GM12874 (cell line): ENCODE data around the gene FRY.

Experiments used
- CTCF ChIP-seq: IDR thresholded peaks from 2 replicates; pipeline ENCODE4 v1.5.1; 2011; ENCODE audit warnings: low read depth, mild to moderate bottlenecking, control low read depth, low read length, moderate library complexity; ENCODE audit not compliant: insufficient read depth

The FRY gene

GRCh38 chr13:32214071-32214470 lies 182.5 kb downstream of the FRY start:
- no peak for TF ChIP-seq CTCF

DNA sequence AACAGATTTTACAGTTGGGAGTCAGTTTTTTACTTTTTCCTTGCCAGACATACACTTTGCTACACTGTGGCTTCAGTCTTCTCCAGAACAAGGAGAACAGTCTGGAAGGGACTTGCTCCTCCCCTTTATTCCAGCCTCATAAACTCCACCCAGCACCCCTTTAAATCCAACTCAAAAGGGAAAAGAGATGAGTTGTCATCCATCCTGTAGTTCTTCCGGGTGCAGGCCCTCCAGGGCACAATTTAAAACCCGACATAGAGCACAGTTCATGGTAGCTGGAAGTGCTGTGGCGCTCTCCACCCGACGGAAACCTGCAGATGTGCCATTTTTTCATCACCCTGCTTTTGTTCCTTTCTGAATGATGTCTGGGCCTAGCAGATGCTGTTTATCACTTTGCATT lies 184.7 kb downstream of the FRY start:
- no peak for TF ChIP-seq CTCF

DNA sequence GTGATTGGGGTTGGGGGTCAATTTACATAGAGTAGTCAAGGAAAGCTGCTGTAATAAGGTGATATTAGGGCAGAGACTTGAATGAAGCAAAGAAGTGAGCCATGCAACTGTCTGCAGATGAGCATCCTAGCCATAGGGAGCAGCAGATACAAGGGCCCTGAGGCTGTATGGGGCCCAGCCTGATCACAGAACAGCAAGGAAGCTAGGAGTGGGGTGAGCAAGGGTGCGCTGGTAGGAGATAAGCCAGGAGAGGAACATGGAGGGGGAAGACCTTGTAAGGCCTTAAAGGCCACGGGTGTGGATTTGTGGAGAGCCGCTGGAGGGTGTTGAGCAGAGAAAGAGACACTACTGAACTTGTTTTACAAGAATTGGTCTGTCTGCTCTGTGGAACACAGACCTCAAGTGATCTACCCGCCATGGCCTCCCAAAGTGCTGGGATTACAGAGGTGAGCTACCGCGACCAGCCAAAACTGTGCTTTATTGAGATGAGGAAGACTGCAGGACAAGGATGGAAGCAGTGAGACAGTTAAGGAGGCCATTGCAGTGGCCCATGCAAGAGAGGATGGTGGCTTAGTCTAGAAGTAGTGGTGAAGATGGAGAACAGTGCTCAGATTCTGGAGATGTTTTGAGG lies 190.6 kb downstream of the FRY start:
- no peak for TF ChIP-seq CTCF

- no peak for TF ChIP-seq CTCF
Measured at GRCh38 chr13:32224916-32225315, 193.3 kb downstream of the FRY start.

DNA sequence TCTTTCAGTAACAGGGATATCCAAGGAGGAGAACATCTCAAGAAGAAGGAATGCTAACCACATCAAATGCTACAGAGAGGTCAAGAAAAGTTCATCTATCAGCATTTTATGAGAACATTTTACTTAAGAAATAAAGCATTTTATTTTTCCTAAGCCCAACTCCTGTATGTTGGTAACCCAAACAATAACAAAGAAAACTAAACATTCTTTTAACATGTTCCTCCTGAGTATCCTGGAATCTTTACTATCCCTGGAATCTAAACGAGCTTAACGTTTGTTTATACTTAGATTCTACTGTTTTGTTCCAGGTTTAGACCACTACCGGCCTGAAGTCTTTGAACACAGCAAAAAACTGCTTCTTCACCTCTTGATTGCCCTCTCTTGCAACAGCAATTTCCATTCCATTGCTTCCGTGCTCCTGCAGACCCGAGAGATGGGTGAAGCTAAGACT lies 193.9 kb downstream of the FRY start:
- no peak for TF ChIP-seq CTCF

- TF ChIP-seq CTCF: no peak
Measured at GRCh38 chr13:32228330-32229041, 196.9 kb downstream of the FRY start.

GRCh38 chr13:32229443-32229842 lies 197.9 kb downstream of the FRY start:
- TF ChIP-seq CTCF: no peak
